Peyer's patch (tissue), 4 donors: ENCODE results near the gene HOXD13. TPM values are rescaled to one million over a fixed set of nuclear protein-coding genes. Genes with fewer than 3 reads are reported as not detected.

Experiments used
- DNase-seq, 3 donors: peaks; one replicate each; pipeline ENCODE4 v3.0.0-alpha.2; 2017 to 2019
- H3K27ac ChIP-seq, 4 donors: fragments of 200-600 bp; sonication (generic); one replicate each; pipeline ENCODE4 v1.5.1; 2016 to 2019
- H3K27me3 ChIP-seq, 2 donors: fragments of 200-600 bp; sonication (generic); one replicate each; pipeline ENCODE4 v1.5.1; 2019
- H3K36me3 ChIP-seq, 3 donors: fragments of 200-600 bp; sonication (generic); one replicate each; pipeline ENCODE4 v1.5.1; 2016 to 2019
- H3K4me1 ChIP-seq, 4 donors: fragments of 200-600 bp; sonication (generic); one replicate each; pipeline ENCODE4 v1.5.1; 2016 to 2019
- H3K4me3 ChIP-seq, 4 donors: fragments of 200-600 bp; sonication (generic); 1 replicate in 3 of 4; 2 replicates in 1 of 4; pipeline ENCODE4 v1.5.1; 2016 to 2019; ENCODE audit warnings: mild to moderate bottlenecking in 1 of 4
- H3K9me3 ChIP-seq, 4 donors: fragments of 200-600 bp; sonication (generic); one replicate each; pipeline ENCODE4 v1.5.1; 2016 to 2019; ENCODE audit warnings: mild to moderate bottlenecking in 1 of 4
- CTCF ChIP-seq, 6 experiments: fragments of 450-650 bp in 4 of 6; fragments of 200-600 bp in 2 of 6; sonication (generic) in 1 of 6; IDR thresholded peaks; one replicate each; pipeline ENCODE4 v1.5.1; 2017 to 2019; ENCODE audit warnings: antibody characterized with exemption in 6 of 6, mild to moderate bottlenecking in 3 of 6, moderate library complexity in 1 of 6
- POLR2A ChIP-seq, 2 donors: fragments of 450-650 bp; IDR thresholded peaks; one replicate each; pipeline ENCODE4 v1.5.1; 2017; ENCODE audit warnings: antibody characterized with exemption in 2 of 2, mild to moderate bottlenecking in 2 of 2, moderate library complexity in 2 of 2
- total RNA-seq, 4 donors: library from RNA; depleted of rRNA; stranded (reverse); fragments of >200 nt; gene quantifications; one replicate each; pipeline ENCODE4 v1.1.0, GENCODE V29; 2016

HOXD13 gene
- total RNA-seq, 4 donors from 2014 or later = not detected

GRCh38 chr2:176089843-176090395, 2.6 kb upstream of the HOXD13 start:
- H3K9me3 ChIP-seq = no peaks in the 10 kb centered on the region
- no peak overlapping the region for H3K4me3 ChIP-seq
- DNase-seq = no peak
- no peak overlapping the region for H3K27ac ChIP-seq
- H3K27me3 ChIP-seq = peaks cover 0 to 83% of the 10 kb centered on the region in 2 donors
- TF ChIP-seq CTCF (IDR thresholded peaks at IDR 0.05) (no peak), POLR2A (IDR thresholded peaks at IDR 0.05) (no peak)
- no peaks in the 10 kb centered on the region for H3K36me3 ChIP-seq
- H3K4me1 ChIP-seq = peaks cover 0 to 22% (median 6%) of the 10 kb centered on the region in 4 donors

- DNase-seq = no peak
- Histone ChIP-seq H3K4me3 (no peak overlapping the region), H3K9me3 (no peaks in the 10 kb centered on the region), H3K4me1 (peaks cover 0 to 22% (median 6%) of the 10 kb centered on the region in 4 donors), H3K36me3 (no peaks in the 10 kb centered on the region), H3K27me3 (peaks cover 0 to 83% of the 10 kb centered on the region in 2 donors), H3K27ac (no peak overlapping the region)
- TF ChIP-seq CTCF (IDR thresholded peaks at IDR 0.05) (no peak), POLR2A (IDR thresholded peaks at IDR 0.05) (no peak)
Observed at GRCh38 chr2:176090862-176091261, 1.7 kb upstream of the HOXD13 start.

- no peak overlapping the region for H3K4me3 ChIP-seq
- no peak for TF ChIP-seq POLR2A (IDR thresholded peaks at IDR 0.05)
- TF ChIP-seq CTCF (IDR thresholded peaks at IDR 0.05) = no peak
- DNase-seq = peak in 1 of 3 donors; percentile 47
- H3K27me3 ChIP-seq = peaks cover 0 to 81% of the 10 kb centered on the region in 2 donors
- no peaks in the 10 kb centered on the region for H3K9me3 ChIP-seq
- H3K27ac ChIP-seq = no peak overlapping the region
- H3K4me1 ChIP-seq = peaks cover 0 to 26% (median 6%) of the 10 kb centered on the region in 4 donors
- no peaks in the 10 kb centered on the region for H3K36me3 ChIP-seq
Observed at GRCh38 chr2:176091329-176092258, 927 bp upstream of the HOXD13 start.

GRCh38 chr2:176093145-176093897, 800 bp downstream of the HOXD13 start:
- Histone ChIP-seq H3K4me1 (peaks cover 0 to 34% (median 3%) of the 10 kb centered on the region in 4 donors), H3K9me3 (no peaks in the 10 kb centered on the region), H3K4me3 (peak overlapping the region in 3 of 4 donors; percentile 12 to 44 (median 37)), H3K27ac (no peak overlapping the region), H3K36me3 (no peaks in the 10 kb centered on the region), H3K27me3 (peaks cover 0 to 83% of the 10 kb centered on the region in 2 donors)
- TF ChIP-seq POLR2A (IDR thresholded peaks at IDR 0.05) = no peak
- DNase-seq = peak in 2 of 3 donors; percentile 40 to 53

- Histone ChIP-seq H3K36me3 (no peaks in the 10 kb centered on the region), H3K27ac (no peak overlapping the region), H3K27me3 (peaks cover 0 to 88% of the 10 kb centered on the region in 2 donors), H3K4me3 (no peak overlapping the region), H3K9me3 (no peaks in the 10 kb centered on the region), H3K4me1 (peaks cover 0 to 33% (median 2%) of the 10 kb centered on the region in 4 donors)
- TF ChIP-seq CTCF (IDR thresholded peaks at IDR 0.05) = no peak
- no peak for TF ChIP-seq POLR2A (IDR thresholded peaks at IDR 0.05)
- no peak for DNase-seq
Observed at GRCh38 chr2:176093898-176094249, 1.4 kb downstream of the HOXD13 start.
